Measurements from ENCODE around the gene PCDH8. TPM values are rescaled to one million over a fixed set of nuclear protein-coding genes. Genes with fewer than 3 reads are reported as not detected.

Gene PCDH8
- total RNA-seq, 1 experiment from 2014 or later, result 4.8 TPM

DNA sequence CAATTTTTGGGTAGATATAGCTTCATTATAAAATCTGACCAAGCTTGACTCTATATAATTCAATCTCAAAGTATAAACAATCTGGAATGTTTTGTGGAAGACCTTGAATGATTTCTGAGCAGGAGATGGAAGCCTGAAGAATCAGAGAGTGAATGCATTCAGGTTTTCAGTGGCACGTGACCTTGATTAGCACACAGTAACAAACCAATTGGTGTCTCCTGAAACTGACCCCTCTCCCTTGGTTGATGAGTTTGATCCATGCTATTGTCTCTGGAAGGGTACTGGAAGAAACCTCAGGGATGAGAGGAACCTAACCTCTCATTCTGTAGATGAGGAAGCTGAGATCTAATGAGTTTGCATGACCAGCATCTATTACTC, 39.6 kb downstream of the PCDH8 start:
- CTCF ChIA-PET, result interaction anchor here (0.6 to 1.2 kb wide), 5 partner anchors 11 to 156 kb away, joined by 3 to 4 read pairs (median 3); partner anchors contain the start of gene SUGT1
- DNase-seq (ENCODE audit: low spot score), result no peak

DNA sequence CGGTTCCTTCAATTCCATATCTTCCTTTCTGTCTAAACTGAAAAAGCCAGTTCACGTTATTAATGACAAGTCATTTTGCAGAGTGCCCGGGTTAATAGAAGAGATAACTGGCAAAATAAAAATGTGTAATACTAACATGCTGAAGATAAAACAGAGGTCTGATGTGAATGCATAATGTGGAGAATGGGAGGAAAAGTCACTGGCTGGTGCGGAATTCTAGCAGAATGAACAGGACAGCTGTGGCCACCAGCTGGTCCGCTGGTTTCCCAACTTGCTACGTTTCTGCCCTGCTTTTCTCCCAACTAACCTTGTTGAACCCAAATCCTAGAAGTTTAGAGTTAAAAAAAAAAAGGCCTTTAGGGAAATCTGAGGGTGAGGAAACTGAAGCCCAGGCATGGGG, 42.4 kb downstream of the PCDH8 start:
- Histone ChIP-seq H3K4me1 (ENCODE audit: insufficient read depth, low read length, poor library complexity, severe bottlenecking) (peaks cover 18% of the 10 kb centered on the region), H3K4me3 (ENCODE audit: low read depth, low read length, poor library complexity, severe bottlenecking) (no peak overlapping the region), H3K36me3 (ENCODE audit: insufficient read depth, low read length, poor library complexity, severe bottlenecking) (no peaks in the 10 kb centered on the region), H3K9me3 (ENCODE audit: low read depth, low read length, poor library complexity, severe bottlenecking) (no peaks in the 10 kb centered on the region), H3K27ac (ENCODE audit: low read depth, low read length, poor library complexity, severe bottlenecking) (no peak overlapping the region), H3K27me3 (replicated peaks; ENCODE audit: insufficient read depth, low read depth, low read length, poor library complexity) (no peaks in the 10 kb centered on the region)
- BruUV-seq (replicated peaks), result no TSS peak
- no peak for DNase-seq (ENCODE audit: low spot score)
- intact Hi-C loops (cut with micrococcal nuclease; ENCODE audit: unreplicated experiment), result loop anchor here (5.0 to 10.0 kb wide), 2 partner anchors 134 to 151 kb away; partner anchors contain the start of gene SUGT1
- ChIA-PET CTCF (no interaction called here), POLR2A (ENCODE audit: low non-redundant PET) (no interaction called here)
- TF ChIP-seq, protein P1, sequence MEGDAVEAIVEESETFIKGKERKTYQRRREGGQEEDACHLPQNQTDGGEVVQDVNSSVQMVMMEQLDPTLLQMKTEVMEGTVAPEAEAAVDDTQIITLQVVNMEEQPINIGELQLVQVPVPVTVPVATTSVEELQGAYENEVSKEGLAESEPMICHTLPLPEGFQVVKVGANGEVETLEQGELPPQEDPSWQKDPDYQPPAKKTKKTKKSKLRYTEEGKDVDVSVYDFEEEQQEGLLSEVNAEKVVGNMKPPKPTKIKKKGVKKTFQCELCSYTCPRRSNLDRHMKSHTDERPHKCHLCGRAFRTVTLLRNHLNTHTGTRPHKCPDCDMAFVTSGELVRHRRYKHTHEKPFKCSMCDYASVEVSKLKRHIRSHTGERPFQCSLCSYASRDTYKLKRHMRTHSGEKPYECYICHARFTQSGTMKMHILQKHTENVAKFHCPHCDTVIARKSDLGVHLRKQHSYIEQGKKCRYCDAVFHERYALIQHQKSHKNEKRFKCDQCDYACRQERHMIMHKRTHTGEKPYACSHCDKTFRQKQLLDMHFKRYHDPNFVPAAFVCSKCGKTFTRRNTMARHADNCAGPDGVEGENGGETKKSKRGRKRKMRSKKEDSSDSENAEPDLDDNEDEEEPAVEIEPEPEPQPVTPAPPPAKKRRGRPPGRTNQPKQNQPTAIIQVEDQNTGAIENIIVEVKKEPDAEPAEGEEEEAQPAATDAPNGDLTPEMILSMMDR (conservative IDR thresholded peaks at IDR 0.05; ENCODE audit: low read depth, low read length), result no peak
- TF ChIP-seq EZH2 (IDR thresholded peaks at IDR 0.05; ENCODE audit: borderline replicate concordance, low read depth, low read length, poor library complexity, severe bottlenecking), result no peak

More for the DNA sequence above, 39.6 kb downstream of the PCDH8 start:
- no peak overlapping the region for H3K4me3 ChIP-seq (ENCODE audit: low read depth, low read length, poor library complexity, severe bottlenecking)
- intact Hi-C loops (cut with micrococcal nuclease; ENCODE audit: unreplicated experiment), result loop anchor here (5.0 to 10.0 kb wide), 2 partner anchors 137 to 154 kb away; partner anchors contain the start of gene SUGT1
- peaks cover 19% of the 10 kb centered on the region for H3K4me1 ChIP-seq (ENCODE audit: insufficient read depth, low read length, poor library complexity, severe bottlenecking)
- H3K36me3 ChIP-seq (ENCODE audit: insufficient read depth, low read length, poor library complexity, severe bottlenecking), result no peaks in the 10 kb centered on the region
- TF ChIP-seq, protein P1 (conservative IDR thresholded peaks at IDR 0.05; ENCODE audit: low read depth, low read length), result no peak
- no peak for TF ChIP-seq EZH2 (IDR thresholded peaks at IDR 0.05; ENCODE audit: borderline replicate concordance, low read depth, low read length, poor library complexity, severe bottlenecking)
- H3K27me3 ChIP-seq (replicated peaks; ENCODE audit: insufficient read depth, low read depth, low read length, poor library complexity), result no peaks in the 10 kb centered on the region
- no TSS peak for BruUV-seq (replicated peaks)
- no peak overlapping the region for H3K27ac ChIP-seq (ENCODE audit: low read depth, low read length, poor library complexity, severe bottlenecking)
- POLR2A ChIA-PET (ENCODE audit: low non-redundant PET), result no interaction called here
- no peaks in the 10 kb centered on the region for H3K9me3 ChIP-seq (ENCODE audit: low read depth, low read length, poor library complexity, severe bottlenecking)

DNA sequence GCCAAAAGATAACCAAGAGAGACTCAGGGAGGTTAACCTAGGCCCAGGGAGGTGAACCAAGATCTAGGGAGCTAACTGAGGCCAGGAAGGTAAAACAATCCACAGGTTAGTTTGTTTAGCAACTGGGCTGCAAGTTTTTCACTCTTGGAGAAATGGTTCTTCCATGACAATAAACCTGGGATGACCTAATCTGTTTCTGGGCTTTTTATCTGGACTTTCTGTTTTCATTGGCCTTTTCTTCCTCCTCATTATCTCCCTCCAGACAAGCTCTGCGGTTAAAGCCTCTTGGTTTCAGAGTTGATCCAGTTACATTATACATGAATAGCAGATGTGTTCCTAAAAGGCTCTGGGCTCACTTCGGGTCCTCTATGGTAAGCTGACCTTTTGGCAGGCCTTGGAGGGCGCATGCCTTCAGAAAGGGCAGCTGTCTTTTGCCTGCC, 44.2 kb downstream of the PCDH8 start:
- intact Hi-C loops (cut with micrococcal nuclease; ENCODE audit: unreplicated experiment), result loop anchor here (10.0 kb wide), 1 partner anchor 149 kb away; the partner anchor contains the start of gene SUGT1
- no TSS peak for BruUV-seq (replicated peaks)
- ChIA-PET CTCF (no interaction called here), POLR2A (ENCODE audit: low non-redundant PET) (no interaction called here)
- no peak overlapping the region for H3K4me3 ChIP-seq (ENCODE audit: low read depth, low read length, poor library complexity, severe bottlenecking)
- no peaks in the 10 kb centered on the region for H3K9me3 ChIP-seq (ENCODE audit: low read depth, low read length, poor library complexity, severe bottlenecking)
- no peaks in the 10 kb centered on the region for H3K36me3 ChIP-seq (ENCODE audit: insufficient read depth, low read length, poor library complexity, severe bottlenecking)
- no peak for DNase-seq (ENCODE audit: low spot score)
- H3K27ac ChIP-seq (ENCODE audit: low read depth, low read length, poor library complexity, severe bottlenecking), result no peak overlapping the region
- H3K27me3 ChIP-seq (replicated peaks; ENCODE audit: insufficient read depth, low read depth, low read length, poor library complexity), result no peaks in the 10 kb centered on the region
- peaks cover 6% of the 10 kb centered on the region for H3K4me1 ChIP-seq (ENCODE audit: insufficient read depth, low read length, poor library complexity, severe bottlenecking)
- TF ChIP-seq, protein P1 (conservative IDR thresholded peaks at IDR 0.05; ENCODE audit: low read depth, low read length), result no peak
- TF ChIP-seq EZH2 (IDR thresholded peaks at IDR 0.05; ENCODE audit: borderline replicate concordance, low read depth, low read length, poor library complexity, severe bottlenecking), result no peak

Data from A673 (cell line).